Upper lobe of left lung (tissue), 4 donors: ENCODE data around the gene CHRNE.

Experiments used
- CTCF ChIP-seq, 6 experiments: fragments of 450-650 bp in 4 of 6; fragments of 200-600 bp in 2 of 6; sonication (generic) in 2 of 6; IDR thresholded peaks; one replicate each; pipeline ENCODE4 v1.5.1; 2016 to 2019; ENCODE audit warnings: antibody characterized with exemption in 6 of 6
- EP300 ChIP-seq, 4 donors: sonication (generic); formaldehyde crosslinking; IDR thresholded peaks; one replicate each; pipeline ENCODE4 v1.5.1; 2017; ENCODE audit warnings: antibody characterized with exemption in 4 of 4, control low read depth in 2 of 4
- POLR2A ChIP-seq, 4 donors: fragments of 450-650 bp; IDR thresholded peaks; one replicate each; pipeline ENCODE4 v1.5.1; 2016 to 2017; ENCODE audit warnings: antibody characterized with exemption in 4 of 4, mild to moderate bottlenecking in 2 of 4
- POLR2AphosphoS5 ChIP-seq, 2 donors: sonication (generic); formaldehyde crosslinking; IDR thresholded peaks; one replicate each; pipeline ENCODE4 v1.5.1; 2017; ENCODE audit warnings: antibody characterized with exemption in 2 of 2

GRCh38 chr17:4898927-4899326, 4.0 kb downstream of the CHRNE start:
- no peak for TF ChIP-seq POLR2AphosphoS5 (IDR thresholded peaks at IDR 0.05)
- no peak for TF ChIP-seq CTCF (IDR thresholded peaks at IDR 0.05)
- no peak for TF ChIP-seq EP300 (IDR thresholded peaks at IDR 0.05)
- no peak for TF ChIP-seq POLR2A (IDR thresholded peaks at IDR 0.05)
